Calu3 (cell line): ENCODE results near the gene RBFOX1. TPM values are rescaled to one million over a fixed set of nuclear protein-coding genes. Genes with fewer than 3 reads are reported as not detected.

Experiments used
- BruUV-seq: library from RNA; stranded (reverse); fragments of 400-500 nt; replicated peaks from 2 replicates; lab custom pipeline; 2021; lab: Mats Ljungman, UMichigan
- CTCF ChIA-PET: fragments of 300-600 bp; sonication (Branson Sonifier 250); formaldehyde crosslinking; loops from one replicate; lab custom pipeline; 2022; ENCODE audit warnings: antibody characterized with exemption; lab: Charles Lee
- DNase-seq: peaks from one replicate; pipeline ENCODE4 v3.0.0; 2022
- H3K27ac Mint-ChIP-seq: one replicate; pipeline ENCODE4 v1.8.0; 2022; ENCODE audit warnings: mixed read lengths; ENCODE audit not compliant: unreplicated experiment
- H3K27me3 Mint-ChIP-seq: one replicate; pipeline ENCODE4 v1.8.0; 2022; ENCODE audit warnings: mixed read lengths; ENCODE audit not compliant: unreplicated experiment
- H3K36me3 Mint-ChIP-seq: one replicate; pipeline ENCODE4 v1.8.0; 2022; ENCODE audit warnings: mild to moderate bottlenecking, moderate library complexity, mixed read lengths; ENCODE audit not compliant: insufficient read depth, unreplicated experiment
- H3K4me1 Mint-ChIP-seq: one replicate; pipeline ENCODE4 v1.8.0; 2022; ENCODE audit warnings: mild to moderate bottlenecking, low read depth, mixed read lengths; ENCODE audit not compliant: unreplicated experiment
- H3K4me3 Mint-ChIP-seq: one replicate; pipeline ENCODE4 v1.8.0; 2022; ENCODE audit warnings: mild to moderate bottlenecking, low read depth, moderate library complexity, mixed read lengths; ENCODE audit not compliant: unreplicated experiment
- H3K9me3 Mint-ChIP-seq: one replicate; pipeline ENCODE4 v1.8.0; 2022; ENCODE audit warnings: low read depth, mixed read lengths; ENCODE audit not compliant: unreplicated experiment
- CTCF ChIP-seq: fragments of 200-600 bp; IDR thresholded peaks from one replicate; pipeline ENCODE4 v1.8.0; 2022; ENCODE audit warnings: antibody characterized with exemption; ENCODE audit not compliant: unreplicated experiment
- intact Hi-C: fragments of 100-400 bp; cut with micrococcal nuclease; formaldehyde crosslinking; loops from one replicate; pipeline ENCODE4 v1.10.0; 2022; ENCODE audit not compliant: unreplicated experiment
- total RNA-seq: library from RNA; stranded (reverse); gene quantifications from 2 replicates; pipeline ENCODE4 v1.2.3, GENCODE V29; 2022

The RBFOX1 gene
- total RNA-seq, 1 experiment from 2014 or later, result not detected

- BruUV-seq, result no TSS peak
- Mint-ChIP-seq H3K27ac (no peak overlapping the region), H3K27me3 (no peaks in the 10 kb centered on the region), H3K4me1 (no peaks in the 10 kb centered on the region), H3K9me3 (peaks cover 15% of the 10 kb centered on the region), H3K4me3 (no peak overlapping the region), H3K36me3 (no peaks in the 10 kb centered on the region)
- no peak for TF ChIP-seq CTCF
- no peak for DNase-seq
- intact Hi-C loops, result no loop called here
- CTCF ChIA-PET, result no interaction called here
These were observed 42.0 kb upstream of the RBFOX1 start for GRCh38 chr16:7290682-7291081.

- Mint-ChIP-seq H3K4me1 (no peaks in the 10 kb centered on the region), H3K4me3 (no peak overlapping the region), H3K27me3 (no peaks in the 10 kb centered on the region), H3K36me3 (no peaks in the 10 kb centered on the region), H3K27ac (no peak overlapping the region), H3K9me3 (peaks cover 15% of the 10 kb centered on the region)
- no peak for TF ChIP-seq CTCF
- no peak for DNase-seq
- CTCF ChIA-PET, result no interaction called here
- no TSS peak for BruUV-seq
- intact Hi-C loops, result no loop called here
These were observed 38.6 kb upstream of the RBFOX1 start for GRCh38 chr16:7294020-7294419.

GRCh38 chr16:7303052-7303610 lies 29.5 kb upstream of the RBFOX1 start:
- CTCF ChIA-PET, result no interaction called here
- Mint-ChIP-seq H3K27ac (no peak overlapping the region), H3K4me3 (no peak overlapping the region), H3K4me1 (no peaks in the 10 kb centered on the region), H3K36me3 (no peaks in the 10 kb centered on the region), H3K9me3 (peaks cover 8% of the 10 kb centered on the region), H3K27me3 (no peaks in the 10 kb centered on the region)
- BruUV-seq, result no TSS peak
- DNase-seq, result no peak
- intact Hi-C loops, result no loop called here
- TF ChIP-seq CTCF, result no peak

GRCh38 chr16:7303660-7304200 lies 28.9 kb upstream of the RBFOX1 start:
- no peaks in the 10 kb centered on the region for H3K4me1 Mint-ChIP-seq
- BruUV-seq, result no TSS peak
- DNase-seq, result no peak
- intact Hi-C loops, result no loop called here
- H3K27ac Mint-ChIP-seq, result no peak overlapping the region
- H3K9me3 Mint-ChIP-seq, result peaks cover 8% of the 10 kb centered on the region
- CTCF ChIA-PET, result no interaction called here
- H3K27me3 Mint-ChIP-seq, result no peaks in the 10 kb centered on the region
- H3K4me3 Mint-ChIP-seq, result no peak overlapping the region
- no peaks in the 10 kb centered on the region for H3K36me3 Mint-ChIP-seq
- TF ChIP-seq CTCF, result no peak
